Liver (tissue), 3 donors: ENCODE measurements around the gene CPSF4.

Experiments used
- YY1 ChIP-seq: IDR thresholded peaks from 2 replicates; pipeline ENCODE4 v1.6.1; 2016; ENCODE audit warnings: antibody characterized with exemption, mild to moderate bottlenecking
- TF ChIP-seq, protein P1 (sequence below): IDR thresholded peaks from 2 replicates; pipeline ENCODE4 v1.6.1; 2016; ENCODE audit warnings: antibody characterized with exemption
- TF ChIP-seq, protein P2 (sequence below): IDR thresholded peaks from 2 replicates; pipeline ENCODE4 v1.6.1; 2016; ENCODE audit warnings: antibody characterized with exemption
- TF ChIP-seq, protein P3 (sequence below): fragments of 150-350 bp; IDR thresholded peaks from 2 replicates; pipeline ENCODE4 v1.5.1; 2017; ENCODE audit warnings: improper control_type of control experiment, low read depth, low read length; ENCODE audit not compliant: missing input control
- donor health status: healthy.
- donor health status: healthy.

GRCh38 chr7:99396418-99397296, 42.1 kb upstream of the CPSF4 start:
- TF ChIP-seq, protein P1, sequence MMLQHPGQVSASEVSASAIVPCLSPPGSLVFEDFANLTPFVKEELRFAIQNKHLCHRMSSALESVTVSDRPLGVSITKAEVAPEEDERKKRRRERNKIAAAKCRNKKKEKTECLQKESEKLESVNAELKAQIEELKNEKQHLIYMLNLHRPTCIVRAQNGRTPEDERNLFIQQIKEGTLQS, result no peak
- TF ChIP-seq, protein P2, sequence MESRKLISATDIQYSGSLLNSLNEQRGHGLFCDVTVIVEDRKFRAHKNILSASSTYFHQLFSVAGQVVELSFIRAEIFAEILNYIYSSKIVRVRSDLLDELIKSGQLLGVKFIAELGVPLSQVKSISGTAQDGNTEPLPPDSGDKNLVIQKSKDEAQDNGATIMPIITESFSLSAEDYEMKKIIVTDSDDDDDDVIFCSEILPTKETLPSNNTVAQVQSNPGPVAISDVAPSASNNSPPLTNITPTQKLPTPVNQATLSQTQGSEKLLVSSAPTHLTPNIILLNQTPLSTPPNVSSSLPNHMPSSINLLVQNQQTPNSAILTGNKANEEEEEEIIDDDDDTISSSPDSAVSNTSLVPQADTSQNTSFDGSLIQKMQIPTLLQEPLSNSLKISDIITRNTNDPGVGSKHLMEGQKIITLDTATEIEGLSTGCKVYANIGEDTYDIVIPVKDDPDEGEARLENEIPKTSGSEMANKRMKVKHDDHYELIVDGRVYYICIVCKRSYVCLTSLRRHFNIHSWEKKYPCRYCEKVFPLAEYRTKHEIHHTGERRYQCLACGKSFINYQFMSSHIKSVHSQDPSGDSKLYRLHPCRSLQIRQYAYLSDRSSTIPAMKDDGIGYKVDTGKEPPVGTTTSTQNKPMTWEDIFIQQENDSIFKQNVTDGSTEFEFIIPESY, result no peak
- TF ChIP-seq, protein P3, sequence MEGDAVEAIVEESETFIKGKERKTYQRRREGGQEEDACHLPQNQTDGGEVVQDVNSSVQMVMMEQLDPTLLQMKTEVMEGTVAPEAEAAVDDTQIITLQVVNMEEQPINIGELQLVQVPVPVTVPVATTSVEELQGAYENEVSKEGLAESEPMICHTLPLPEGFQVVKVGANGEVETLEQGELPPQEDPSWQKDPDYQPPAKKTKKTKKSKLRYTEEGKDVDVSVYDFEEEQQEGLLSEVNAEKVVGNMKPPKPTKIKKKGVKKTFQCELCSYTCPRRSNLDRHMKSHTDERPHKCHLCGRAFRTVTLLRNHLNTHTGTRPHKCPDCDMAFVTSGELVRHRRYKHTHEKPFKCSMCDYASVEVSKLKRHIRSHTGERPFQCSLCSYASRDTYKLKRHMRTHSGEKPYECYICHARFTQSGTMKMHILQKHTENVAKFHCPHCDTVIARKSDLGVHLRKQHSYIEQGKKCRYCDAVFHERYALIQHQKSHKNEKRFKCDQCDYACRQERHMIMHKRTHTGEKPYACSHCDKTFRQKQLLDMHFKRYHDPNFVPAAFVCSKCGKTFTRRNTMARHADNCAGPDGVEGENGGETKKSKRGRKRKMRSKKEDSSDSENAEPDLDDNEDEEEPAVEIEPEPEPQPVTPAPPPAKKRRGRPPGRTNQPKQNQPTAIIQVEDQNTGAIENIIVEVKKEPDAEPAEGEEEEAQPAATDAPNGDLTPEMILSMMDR, result no peak
- TF ChIP-seq YY1, result no peak
